SK-N-SH (cell line): Measurements from ENCODE around the gene ERC1. TPM values are rescaled to one million over a fixed set of nuclear protein-coding genes. Genes with fewer than 3 reads are reported as not detected.

Experiments
- CTCF ChIA-PET: fragments of 300-600, 350-600 bp; formaldehyde crosslinking; extraction: SDS; loops from one replicate; lab custom pipeline; 2021; lab: Yijun Ruan, JAX
- POLR2A ChIA-PET: fragments of 350-600 bp; sonication (Branson Sonifier 250); formaldehyde crosslinking; extraction: SDS; loops from one replicate; lab custom pipeline; 2020; ENCODE audit warnings: antibody characterized with exemption, inconsistent platforms; lab: Yijun Ruan, JAX
- DNase-seq: peaks from one replicate; pipeline ENCODE4 v3.0.0; 2012
- H2AFZ ChIP-seq: fragments of 200-600 bp; sonication (generic); 2 replicates; pipeline ENCODE4 v1.8.1; 2016; ENCODE audit warnings: antibody characterized with exemption, mild to moderate bottlenecking, low read depth
- H3F3A ChIP-seq: fragments of 200-600 bp; sonication (generic); replicated peaks from 2 replicates; pipeline ENCODE3; 2016; ENCODE audit warnings: antibody characterized with exemption, mild to moderate bottlenecking; ENCODE audit not compliant: insufficient read depth
- H3K27ac ChIP-seq, 2 experiments: fragments of 200-500 bp in 1 of 2; fragments of 200-600 bp in 1 of 2; sonication (Bioruptor generic) in 1 of 2; sonication (generic), shearing (Covaris generic) in 1 of 2; 2 replicates each; pipeline versions ENCODE4 v1.5.1 to v1.6.1; 2014 to 2016; ENCODE audit warnings: low read depth in 2 of 2, inconsistent platforms in 1 of 2, low read length in 1 of 2, mild to moderate bottlenecking in 1 of 2, mixed read lengths in 1 of 2
- H3K27me3 ChIP-seq: fragments of 200-600 bp; sonication (generic), shearing (Covaris generic); 2 replicates; pipeline ENCODE4 v1.6.1; 2016; ENCODE audit warnings: mixed run types; ENCODE audit not compliant: insufficient read depth
- H3K36me3 ChIP-seq, 2 experiments: fragments of 200-500 bp in 1 of 2; fragments of 200-600 bp in 1 of 2; sonication (Bioruptor generic) in 1 of 2; sonication (generic) in 1 of 2; replicated peaks in 1 of 2; 2 replicates each; pipeline versions ENCODE3 to v1.5.1; 2014 to 2016; ENCODE audit warnings: low read length in 1 of 2, mild to moderate bottlenecking in 1 of 2; ENCODE audit not compliant: insufficient read depth in 2 of 2, control insufficient read depth in 1 of 2
- H3K4me1 ChIP-seq, 2 experiments: fragments of 200-500 bp in 1 of 2; fragments of 200-600 bp in 1 of 2; sonication (Bioruptor generic) in 1 of 2; sonication (generic), shearing (Covaris generic) in 1 of 2; 2 replicates each; pipeline versions ENCODE4 v1.5.1 to v1.6.1; 2014 to 2016; ENCODE audit warnings: low read depth in 1 of 2, low read length in 1 of 2, mixed run types in 1 of 2; ENCODE audit not compliant: insufficient read depth in 2 of 2, control insufficient read depth in 1 of 2
- H3K4me2 ChIP-seq: fragments of 200-600 bp; sonication (generic), shearing (Covaris generic); 2 replicates; pipeline ENCODE4 v1.6.1; 2017; ENCODE audit warnings: mixed run types
- H3K4me3 ChIP-seq, 2 experiments: fragments of 200-500 bp in 1 of 2; fragments of 200-600 bp in 1 of 2; sonication (Bioruptor generic) in 1 of 2; sonication (generic), shearing (Covaris generic) in 1 of 2; 2 replicates each; pipeline versions ENCODE4 v1.5.1 to v1.8.1; 2014 to 2016; ENCODE audit warnings: low read depth in 2 of 2, inconsistent platforms in 1 of 2, low read length in 1 of 2, mild to moderate bottlenecking in 1 of 2, mixed read lengths in 1 of 2, moderate library complexity in 1 of 2
- H3K79me2 ChIP-seq: fragments of 200-600 bp; sonication (generic); 2 replicates; pipeline ENCODE4 v1.8.1; 2017; ENCODE audit warnings: mild to moderate bottlenecking; ENCODE audit not compliant: insufficient read depth
- H3K9ac ChIP-seq: fragments of 200-600 bp; sonication (generic); 2 replicates; pipeline ENCODE4 v1.6.1; 2017; ENCODE audit warnings: mixed run types
- H3K9me2 ChIP-seq: fragments of 200-600 bp; sonication (generic); 2 replicates; pipeline ENCODE4 v1.6.1; 2017; ENCODE audit warnings: mixed run types
- H3K9me3 ChIP-seq: fragments of 200-600 bp; sonication (generic); 2 replicates; pipeline ENCODE4 v1.6.1; 2017; ENCODE audit warnings: mixed run types, mild to moderate bottlenecking, moderate library complexity
- H4K20me1 ChIP-seq: fragments of 200-600 bp; sonication (generic); 2 replicates; pipeline ENCODE4 v1.6.1; 2017; ENCODE audit warnings: mild to moderate bottlenecking, mixed run types; ENCODE audit not compliant: insufficient read depth
- EZH2phosphoT487 ChIP-seq: fragments of 200-600 bp; sonication (generic); IDR thresholded peaks from 2 replicates; pipeline ENCODE4 v1.6.1; 2017; ENCODE audit warnings: low read depth, mixed run types, mild to moderate bottlenecking, antibody characterized with exemption, moderate library complexity, borderline replicate concordance
- FOSL2 ChIP-seq: IDR thresholded peaks from 2 replicates; pipeline ENCODE4 v1.4.0; 2012; ENCODE audit warnings: low read depth, mild to moderate bottlenecking, moderate library complexity, borderline replicate concordance
- FOXJ3 ChIP-seq: sonication (generic); formaldehyde crosslinking; IDR thresholded peaks from 2 replicates; pipeline ENCODE4 v1.5.1; 2020; ENCODE audit warnings: mild to moderate bottlenecking, missing genetic modification reagents
- JUND ChIP-seq: IDR thresholded peaks from 2 replicates; pipeline ENCODE4 v1.4.0; 2012
- MEF2A ChIP-seq: IDR thresholded peaks from 2 replicates; pipeline ENCODE4 v1.4.0; 2012; ENCODE audit warnings: low read depth, borderline replicate concordance
- NFIC ChIP-seq: IDR thresholded peaks from 2 replicates; pipeline ENCODE4 v1.4.0; 2012; ENCODE audit warnings: borderline replicate concordance
- NRF1 ChIP-seq: IDR thresholded peaks from 2 replicates; pipeline ENCODE4 v1.6.1; 2012; ENCODE audit warnings: low read depth, mild to moderate bottlenecking, low read length
- POLR2AphosphoS5 ChIP-seq: IDR thresholded peaks from 2 replicates; pipeline ENCODE4 v1.6.1; 2012; ENCODE audit warnings: low read depth, low read length
- RAD21 ChIP-seq: IDR thresholded peaks from 2 replicates; pipeline ENCODE4 v1.6.1; 2012; ENCODE audit warnings: mild to moderate bottlenecking, low read length
- RCOR1 ChIP-seq: fragments of 150-350 bp; IDR thresholded peaks from 2 replicates; pipeline ENCODE4 v1.6.1; 2017; ENCODE audit warnings: antibody characterized with exemption, low read length
- SMC3 ChIP-seq: IDR thresholded peaks from 2 replicates; pipeline ENCODE4 v1.6.1; 2012; ENCODE audit warnings: low read depth, low read length, improper control_type of control experiment
- TEAD4 ChIP-seq: IDR thresholded peaks from 2 replicates; pipeline ENCODE4 v1.4.0; 2012; ENCODE audit warnings: mild to moderate bottlenecking, borderline replicate concordance; ENCODE audit not compliant: insufficient read depth
- YY1 ChIP-seq: IDR thresholded peaks from 2 replicates; pipeline ENCODE4 v1.4.0; 2012; ENCODE audit warnings: low read depth, mild to moderate bottlenecking
- WGBS: methylation state at CpG from one replicate; pipeline ENCODE4 v1.1.6; 2017; ENCODE audit warnings: low lambda C conversion rate; 5-methylcytosine and 5-hydroxymethylcytosine counted together
- polyA plus RNA-seq, 3 experiments: library from polyadenylated mRNA; depleted of rRNA; stranded (reverse); fragments of >200 nt; gene quantifications; 2 replicates each; pipeline ENCODE4 v1.2.3, GENCODE V29; 2012
- TF ChIP-seq, protein P1 (sequence below): IDR thresholded peaks from 2 replicates; pipeline ENCODE4 v1.4.0; 2012; ENCODE audit warnings: low read depth, borderline replicate concordance
- TF ChIP-seq, protein P2 (sequence below): fragments of 150-350 bp; IDR thresholded peaks from 2 replicates; pipeline ENCODE4 v1.6.1; 2017; ENCODE audit warnings: antibody characterized with exemption, low read length, low read depth, borderline replicate concordance
- TF ChIP-seq, protein P3 (sequence below): IDR thresholded peaks from 2 replicates; pipeline ENCODE4 v1.4.0; 2012; ENCODE audit warnings: low read depth, borderline replicate concordance
- TF ChIP-seq, protein P4 (sequence below): fragments of 200-600 bp; sonication (generic); IDR thresholded peaks from 2 replicates; pipeline ENCODE4 v1.6.1; 2017; ENCODE audit warnings: antibody characterized with exemption, mild to moderate bottlenecking, moderate library complexity

ERC1 gene
- polyA plus RNA-seq, 1 of the 3 experiments (the other 2 are of a cell fraction), result 7.5 TPM

DNA sequence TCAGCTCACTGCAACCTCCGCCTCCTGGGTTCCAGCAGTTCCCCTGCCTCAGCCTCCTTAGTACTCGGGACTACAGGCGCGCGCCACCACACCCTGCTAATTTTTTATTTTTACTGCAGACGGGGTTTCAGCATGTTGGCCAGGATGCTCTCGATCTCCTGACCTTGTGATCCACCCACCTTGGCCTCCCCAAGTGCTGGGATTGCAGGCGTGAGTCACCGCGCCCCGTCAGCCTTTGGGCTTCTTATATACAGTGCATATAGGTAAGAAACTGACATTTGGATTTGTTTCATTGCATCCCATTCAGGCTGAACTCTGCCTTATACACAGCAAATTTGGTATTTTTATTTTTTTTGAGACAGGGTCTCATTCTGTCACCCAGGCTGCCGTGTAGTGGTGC lies 176.8 kb downstream of the ERC1 start:
- WGBS, result 84% methylated on average over 12 of the region's 12 CpGs
- H3K9me3 ChIP-seq, result no peaks in the 10 kb centered on the region
- H3K9me2 ChIP-seq, result no peaks in the 10 kb centered on the region
- no peak overlapping the region for H3K4me2 ChIP-seq
- DNase-seq, result no peak
- ChIA-PET POLR2A (no interaction called here), CTCF (no interaction called here)
- TF ChIP-seq, protein P1, sequence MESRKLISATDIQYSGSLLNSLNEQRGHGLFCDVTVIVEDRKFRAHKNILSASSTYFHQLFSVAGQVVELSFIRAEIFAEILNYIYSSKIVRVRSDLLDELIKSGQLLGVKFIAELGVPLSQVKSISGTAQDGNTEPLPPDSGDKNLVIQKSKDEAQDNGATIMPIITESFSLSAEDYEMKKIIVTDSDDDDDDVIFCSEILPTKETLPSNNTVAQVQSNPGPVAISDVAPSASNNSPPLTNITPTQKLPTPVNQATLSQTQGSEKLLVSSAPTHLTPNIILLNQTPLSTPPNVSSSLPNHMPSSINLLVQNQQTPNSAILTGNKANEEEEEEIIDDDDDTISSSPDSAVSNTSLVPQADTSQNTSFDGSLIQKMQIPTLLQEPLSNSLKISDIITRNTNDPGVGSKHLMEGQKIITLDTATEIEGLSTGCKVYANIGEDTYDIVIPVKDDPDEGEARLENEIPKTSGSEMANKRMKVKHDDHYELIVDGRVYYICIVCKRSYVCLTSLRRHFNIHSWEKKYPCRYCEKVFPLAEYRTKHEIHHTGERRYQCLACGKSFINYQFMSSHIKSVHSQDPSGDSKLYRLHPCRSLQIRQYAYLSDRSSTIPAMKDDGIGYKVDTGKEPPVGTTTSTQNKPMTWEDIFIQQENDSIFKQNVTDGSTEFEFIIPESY, result no peak
- TF ChIP-seq JUND, result no peak
- TF ChIP-seq TEAD4, result no peak
- TF ChIP-seq FOSL2, result no peak
- TF ChIP-seq, protein P2, sequence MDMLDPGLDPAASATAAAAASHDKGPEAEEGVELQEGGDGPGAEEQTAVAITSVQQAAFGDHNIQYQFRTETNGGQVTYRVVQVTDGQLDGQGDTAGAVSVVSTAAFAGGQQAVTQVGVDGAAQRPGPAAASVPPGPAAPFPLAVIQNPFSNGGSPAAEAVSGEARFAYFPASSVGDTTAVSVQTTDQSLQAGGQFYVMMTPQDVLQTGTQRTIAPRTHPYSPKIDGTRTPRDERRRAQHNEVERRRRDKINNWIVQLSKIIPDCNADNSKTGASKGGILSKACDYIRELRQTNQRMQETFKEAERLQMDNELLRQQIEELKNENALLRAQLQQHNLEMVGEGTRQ, result no peak
- TF ChIP-seq, protein P3, sequence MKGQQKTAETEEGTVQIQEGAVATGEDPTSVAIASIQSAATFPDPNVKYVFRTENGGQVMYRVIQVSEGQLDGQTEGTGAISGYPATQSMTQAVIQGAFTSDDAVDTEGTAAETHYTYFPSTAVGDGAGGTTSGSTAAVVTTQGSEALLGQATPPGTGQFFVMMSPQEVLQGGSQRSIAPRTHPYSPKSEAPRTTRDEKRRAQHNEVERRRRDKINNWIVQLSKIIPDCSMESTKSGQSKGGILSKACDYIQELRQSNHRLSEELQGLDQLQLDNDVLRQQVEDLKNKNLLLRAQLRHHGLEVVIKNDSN, result no peak
- no peak for TF ChIP-seq POLR2AphosphoS5
- TF ChIP-seq NFIC, result no peak
- TF ChIP-seq, protein P4, sequence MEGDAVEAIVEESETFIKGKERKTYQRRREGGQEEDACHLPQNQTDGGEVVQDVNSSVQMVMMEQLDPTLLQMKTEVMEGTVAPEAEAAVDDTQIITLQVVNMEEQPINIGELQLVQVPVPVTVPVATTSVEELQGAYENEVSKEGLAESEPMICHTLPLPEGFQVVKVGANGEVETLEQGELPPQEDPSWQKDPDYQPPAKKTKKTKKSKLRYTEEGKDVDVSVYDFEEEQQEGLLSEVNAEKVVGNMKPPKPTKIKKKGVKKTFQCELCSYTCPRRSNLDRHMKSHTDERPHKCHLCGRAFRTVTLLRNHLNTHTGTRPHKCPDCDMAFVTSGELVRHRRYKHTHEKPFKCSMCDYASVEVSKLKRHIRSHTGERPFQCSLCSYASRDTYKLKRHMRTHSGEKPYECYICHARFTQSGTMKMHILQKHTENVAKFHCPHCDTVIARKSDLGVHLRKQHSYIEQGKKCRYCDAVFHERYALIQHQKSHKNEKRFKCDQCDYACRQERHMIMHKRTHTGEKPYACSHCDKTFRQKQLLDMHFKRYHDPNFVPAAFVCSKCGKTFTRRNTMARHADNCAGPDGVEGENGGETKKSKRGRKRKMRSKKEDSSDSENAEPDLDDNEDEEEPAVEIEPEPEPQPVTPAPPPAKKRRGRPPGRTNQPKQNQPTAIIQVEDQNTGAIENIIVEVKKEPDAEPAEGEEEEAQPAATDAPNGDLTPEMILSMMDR, result no peak
- no peak for TF ChIP-seq RCOR1
- no peak overlapping the region for H2AFZ ChIP-seq
- H3F3A ChIP-seq, result no peaks in the 10 kb centered on the region
- peaks cover 3 to 12% of the 10 kb centered on the region in 2 experiments; a peak in 3 of 4 replicates for H3K4me1 ChIP-seq
- no peaks in the 10 kb centered on the region for H4K20me1 ChIP-seq
- no peaks in the 10 kb centered on the region for H3K27me3 ChIP-seq
- H3K79me2 ChIP-seq, result peaks cover 17% of the 10 kb centered on the region
- peaks cover 0 to 22% of the 10 kb centered on the region in 2 experiments for H3K36me3 ChIP-seq
- H3K4me3 ChIP-seq, result no peak overlapping the region
- no peak overlapping the region for H3K9ac ChIP-seq
- H3K27ac ChIP-seq, result no peak overlapping the region

DNA sequence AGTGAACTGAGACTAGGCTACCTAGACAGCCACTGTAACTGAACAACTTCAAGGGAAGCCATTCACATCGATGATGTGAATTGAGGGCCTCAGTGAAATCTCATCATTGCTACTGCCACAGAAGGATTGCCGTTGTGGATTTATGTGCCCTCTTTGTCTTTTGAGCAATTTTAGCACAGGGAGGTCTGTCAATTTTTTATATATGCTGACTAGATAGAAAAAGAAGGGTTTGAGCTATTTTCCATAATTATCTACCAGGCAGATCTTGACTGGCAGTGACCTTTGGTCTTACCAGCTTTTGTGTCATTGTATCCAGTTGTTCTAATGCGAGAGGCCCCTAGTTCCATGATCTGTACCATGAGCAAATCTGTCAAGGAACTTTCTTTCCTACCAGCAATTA lies 179.4 kb downstream of the ERC1 start:
- Histone ChIP-seq H3K79me2 (peaks cover 4% of the 10 kb centered on the region; the same call in 1 of the 2 replicates), H3K27ac (no peak overlapping the region), H4K20me1 (no peaks in the 10 kb centered on the region), H3K27me3 (no peaks in the 10 kb centered on the region), H3K9me2 (no peaks in the 10 kb centered on the region), H3K9me3 (no peaks in the 10 kb centered on the region), H3K9ac (no peak overlapping the region), H3K36me3 (peaks cover 0 to 25% of the 10 kb centered on the region in 2 experiments), H3K4me2 (no peak overlapping the region)
- POLR2A ChIA-PET, result no interaction called here
- TF ChIP-seq NRF1, result no peak
- no peak for TF ChIP-seq SMC3
- no peak for TF ChIP-seq EZH2phosphoT487
- no peak for TF ChIP-seq JUND
- TF ChIP-seq YY1, result no peak
- TF ChIP-seq RAD21, result no peak
- no peak for TF ChIP-seq FOSL2
- TF ChIP-seq FOXJ3 (CRISPR knock-in tag), result no peak
- no peak for TF ChIP-seq MEF2A
- TF ChIP-seq, all 33 proteins: peak for 0
- 98% methylated on average over 3 of the region's 3 CpGs for WGBS
- no peak overlapping the region for H3K4me3 ChIP-seq
- H3K4me1 ChIP-seq, result peaks cover 3 to 12% of the 10 kb centered on the region in 2 experiments; a peak in 3 of 4 replicates
- no peaks in the 10 kb centered on the region for H3F3A ChIP-seq
- no peak for DNase-seq
- no peak overlapping the region for H2AFZ ChIP-seq
- CTCF ChIA-PET, result no interaction called here
